HG02981 (cell line): Measurements from ENCODE around the gene TBC1D30.
A peak's percentile ranks its signal among the peaks of the same experiment; 100 is the strongest.
"Not testable (repeated sequence)": the region's sequence is repeated elsewhere in the genome, so short reads cannot be mapped to it uniquely, and the experiment has no call there.

ENCODE experiments used
- ATAC-seq: cut with Tn5 transposase; IDR thresholded peaks from one replicate; pipeline ENCODE4 v1.9.1; 2021; ENCODE audit warnings: mild to moderate bottlenecking, moderate library complexity; ENCODE audit not compliant: unreplicated experiment

TBC1D30 gene

GRCh38 chr12:64848409-64848808 lies 24.0 kb downstream of the TBC1D30 start:
- not testable (repeated sequence) for ATAC-seq

- no peak for ATAC-seq
These were observed 34.6 kb downstream of the TBC1D30 start for GRCh38 chr12:64858882-64859605.

GRCh38 chr12:64860446-64860998 lies 36.1 kb downstream of the TBC1D30 start:
- no peak for ATAC-seq

- ATAC-seq: no peak
These were observed 39.9 kb downstream of the TBC1D30 start for GRCh38 chr12:64864319-64864718.

GRCh38 chr12:64875186-64875585 lies 50.7 kb downstream of the TBC1D30 start:
- no peak for ATAC-seq

- ATAC-seq: no peak
These were observed 52.1 kb downstream of the TBC1D30 start for GRCh38 chr12:64876388-64877071.

- ATAC-seq: peak; percentile 56
These were observed 53.0 kb downstream of the TBC1D30 start for GRCh38 chr12:64877363-64878004.

GRCh38 chr12:64882687-64883086 lies 58.2 kb downstream of the TBC1D30 start:
- no peak for ATAC-seq

- ATAC-seq: no peak
These were observed 59.1 kb downstream of the TBC1D30 start for GRCh38 chr12:64883264-64884163.

- no peak for ATAC-seq
These were observed 59.7 kb downstream of the TBC1D30 start for GRCh38 chr12:64884164-64884542.

- ATAC-seq: no peak
These were observed 60.3 kb downstream of the TBC1D30 start for GRCh38 chr12:64884728-64885127.

GRCh38 chr12:64889434-64890216 lies 65.2 kb downstream of the TBC1D30 start:
- ATAC-seq: no peak

- peak; percentile 67 for ATAC-seq
These were observed 66.5 kb downstream of the TBC1D30 start for GRCh38 chr12:64890873-64891468.

GRCh38 chr12:64891629-64892028 lies 67.2 kb downstream of the TBC1D30 start:
- no peak for ATAC-seq

- no peak for ATAC-seq
These were observed 68.1 kb downstream of the TBC1D30 start for GRCh38 chr12:64892561-64892960.

GRCh38 chr12:64893961-64894360 lies 69.5 kb downstream of the TBC1D30 start:
- ATAC-seq: no peak

- ATAC-seq: no peak
These were observed 70.5 kb downstream of the TBC1D30 start for GRCh38 chr12:64894827-64895475.

GRCh38 chr12:64895526-64895925 lies 71.1 kb downstream of the TBC1D30 start:
- no peak for ATAC-seq

GRCh38 chr12:64900540-64900939 lies 76.1 kb downstream of the TBC1D30 start:
- no peak for ATAC-seq
